Testis (tissue), 3 donors: ENCODE data around the gene FFAR3. TPM values are rescaled to one million over a fixed set of nuclear protein-coding genes. Genes with fewer than 3 reads are reported as not detected.

Source experiments
- DNase-seq: peaks from one replicate; pipeline ENCODE4 v3.0.0-alpha.2; 2019
- H3K27ac ChIP-seq, 2 donors: fragments of 200-600 bp; sonication (generic); one replicate each; pipeline ENCODE4 v1.5.1; 2019
- H3K27me3 ChIP-seq: fragments of 200-600 bp; sonication (generic); one replicate; pipeline ENCODE4 v1.5.1; 2019
- H3K36me3 ChIP-seq: fragments of 200-600 bp; sonication (generic); one replicate; pipeline ENCODE4 v1.5.1; 2017; ENCODE audit warnings: low read depth; ENCODE audit errors: missing control alignments
- H3K4me1 ChIP-seq: fragments of 200-600 bp; sonication (generic); one replicate; pipeline ENCODE4 v1.5.1; 2019
- H3K4me3 ChIP-seq, 2 donors: fragments of 200-600 bp; sonication (generic); one replicate each; pipeline ENCODE4 v1.5.1; 2017 to 2019
- H3K9me3 ChIP-seq: fragments of 200-600 bp; sonication (generic); one replicate; pipeline ENCODE4 v1.5.1; 2017
- CTCF ChIP-seq, 3 experiments: fragments of 450-650 bp in 2 of 3; fragments of 200-600 bp in 1 of 3; sonication (generic) in 1 of 3; IDR thresholded peaks; one replicate each; pipeline ENCODE4 v1.5.1; 2016 to 2019; ENCODE audit warnings: antibody characterized with exemption in 3 of 3, mild to moderate bottlenecking in 2 of 3, moderate library complexity in 1 of 3
- POLR2A ChIP-seq: fragments of 450-650 bp; IDR thresholded peaks from one replicate; pipeline ENCODE4 v1.6.1; 2017; ENCODE audit warnings: antibody characterized with exemption, mild to moderate bottlenecking, moderate library complexity
- WGBS, 2 donors: methylation state at CpG; one replicate each; pipeline ENCODE4 v1.1.5; 2018; 5-methylcytosine and 5-hydroxymethylcytosine counted together
- intact Hi-C: fragments of 100-400 bp; cut with DNase I; formaldehyde crosslinking; loops from one replicate; pipeline ENCODE4 v1.15.1; 2023; ENCODE audit warnings: low total_unique reads
- polyA plus RNA-seq: library from polyadenylated mRNA; stranded (reverse); fragments of 350-450 nt; fragmentation: Illumina TruSeq; extraction: RNeasy Lipid Tissue Mini Kit (QIAGEN cat#74804); gene quantifications from one replicate; pipeline ENCODE4 v1.2.3, GENCODE V29; 2014; ENCODE audit warnings: low read depth, low replicate concordance; ENCODE audit not compliant: insufficient read depth
- total RNA-seq, 2 donors: library from RNA; depleted of rRNA; stranded (reverse); fragments of >200 nt; gene quantifications; one replicate each; pipeline ENCODE4 v1.2.3, GENCODE V29; 2016

The FFAR3 gene
- total and polyA plus RNA-seq, 3 donors from 2014 or later: 0.25 to 0.47 TPM; not detected in 1

GRCh38 chr19:35314858-35315470 is 43.3 kb upstream of the FFAR3 start:
- H3K27me3 ChIP-seq: no peaks in the 10 kb centered on the region
- no peaks in the 10 kb centered on the region for H3K36me3 ChIP-seq
- H3K4me1 ChIP-seq: peaks cover 25% of the 10 kb centered on the region
- H3K27ac ChIP-seq: no peak overlapping the region
- no peak for DNase-seq
- TF ChIP-seq CTCF (IDR thresholded peaks at IDR 0.05) (no peak), POLR2A (no peak)
- H3K4me3 ChIP-seq: no peak overlapping the region
- 86 to 88% methylated on average over 10 of the region's 10 CpGs for WGBS, 2 donors
- intact Hi-C loops: no loop called here
- H3K9me3 ChIP-seq: no peaks in the 10 kb centered on the region

- Histone ChIP-seq H3K4me3 (no peak overlapping the region), H3K9me3 (no peaks in the 10 kb centered on the region), H3K27ac (no peak overlapping the region), H3K27me3 (no peaks in the 10 kb centered on the region), H3K4me1 (peaks cover 19% of the 10 kb centered on the region), H3K36me3 (no peaks in the 10 kb centered on the region)
- 67 to 80% methylated on average over 2 to 9 of the region's 9 CpGs for WGBS, 2 donors
- intact Hi-C loops: no loop called here
- no peak for TF ChIP-seq POLR2A
- TF ChIP-seq CTCF (IDR thresholded peaks at IDR 0.05): no peak
- no peak for DNase-seq
These were observed 42.4 kb upstream of the FFAR3 start for GRCh38 chr19:35315883-35316282.

- Histone ChIP-seq H3K4me1 (peaks cover 12% of the 10 kb centered on the region), H3K27ac (no peak overlapping the region), H3K36me3 (no peaks in the 10 kb centered on the region), H3K9me3 (no peaks in the 10 kb centered on the region), H3K27me3 (no peaks in the 10 kb centered on the region), H3K4me3 (no peak overlapping the region)
- no peak for TF ChIP-seq POLR2A
- TF ChIP-seq CTCF (IDR thresholded peaks at IDR 0.05): no peak
- intact Hi-C loops: no loop called here
- WGBS, 2 donors: 88 to 91% methylated on average over 9 of the region's 9 CpGs
- no peak for DNase-seq
These were observed 41.7 kb upstream of the FFAR3 start for GRCh38 chr19:35316560-35316959.

- no peaks in the 10 kb centered on the region for H3K36me3 ChIP-seq
- TF ChIP-seq POLR2A (no peak), CTCF (IDR thresholded peaks at IDR 0.05) (no peak)
- intact Hi-C loops: no loop called here
- H3K27ac ChIP-seq: no peak overlapping the region
- H3K9me3 ChIP-seq: no peaks in the 10 kb centered on the region
- H3K27me3 ChIP-seq: no peaks in the 10 kb centered on the region
- H3K4me1 ChIP-seq: peaks cover 4% of the 10 kb centered on the region
- 73 to 74% methylated on average over 7 of the region's 7 CpGs for WGBS, 2 donors
- no peak for DNase-seq
- no peak overlapping the region for H3K4me3 ChIP-seq
These were observed 40.7 kb upstream of the FFAR3 start for GRCh38 chr19:35317464-35318043.
